ENCODE measurements around the gene NLRP7.
"Not testable (repeated sequence)": the region's sequence is repeated elsewhere in the genome, so short reads cannot be mapped to it uniquely, and the experiment has no call there.

Gene NLRP7

DNA sequence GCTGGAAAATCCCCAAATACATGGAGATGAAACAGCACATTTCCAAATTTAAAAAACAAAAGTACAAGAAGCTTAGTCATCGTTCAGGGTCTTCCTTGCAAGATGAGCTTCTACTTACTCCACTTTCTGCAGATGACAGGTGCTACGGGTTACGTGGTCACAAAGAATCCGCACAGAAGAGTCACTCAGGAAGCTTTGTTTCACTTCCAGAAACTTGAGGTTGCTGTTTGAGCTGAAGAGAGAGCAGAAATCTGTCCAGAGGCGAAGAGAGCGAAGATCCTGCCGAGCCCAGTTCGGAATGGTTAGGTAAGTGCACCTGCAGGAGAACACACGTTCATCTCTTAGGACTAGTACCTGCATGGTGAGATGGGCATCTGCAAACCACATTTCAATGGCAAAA lies 9.4 kb downstream of the NLRP7 start:
- TF ChIP-seq, protein P1, sequence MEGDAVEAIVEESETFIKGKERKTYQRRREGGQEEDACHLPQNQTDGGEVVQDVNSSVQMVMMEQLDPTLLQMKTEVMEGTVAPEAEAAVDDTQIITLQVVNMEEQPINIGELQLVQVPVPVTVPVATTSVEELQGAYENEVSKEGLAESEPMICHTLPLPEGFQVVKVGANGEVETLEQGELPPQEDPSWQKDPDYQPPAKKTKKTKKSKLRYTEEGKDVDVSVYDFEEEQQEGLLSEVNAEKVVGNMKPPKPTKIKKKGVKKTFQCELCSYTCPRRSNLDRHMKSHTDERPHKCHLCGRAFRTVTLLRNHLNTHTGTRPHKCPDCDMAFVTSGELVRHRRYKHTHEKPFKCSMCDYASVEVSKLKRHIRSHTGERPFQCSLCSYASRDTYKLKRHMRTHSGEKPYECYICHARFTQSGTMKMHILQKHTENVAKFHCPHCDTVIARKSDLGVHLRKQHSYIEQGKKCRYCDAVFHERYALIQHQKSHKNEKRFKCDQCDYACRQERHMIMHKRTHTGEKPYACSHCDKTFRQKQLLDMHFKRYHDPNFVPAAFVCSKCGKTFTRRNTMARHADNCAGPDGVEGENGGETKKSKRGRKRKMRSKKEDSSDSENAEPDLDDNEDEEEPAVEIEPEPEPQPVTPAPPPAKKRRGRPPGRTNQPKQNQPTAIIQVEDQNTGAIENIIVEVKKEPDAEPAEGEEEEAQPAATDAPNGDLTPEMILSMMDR (IDR thresholded peaks at IDR 0.05; ENCODE audit: low read depth, low read length): no peak
- in situ Hi-C loops (cut with HindIII; ENCODE audit: low sequenced_read_pairs): no loop called here
- no peak overlapping the region for H3K4me3 ChIP-seq (ENCODE audit: low read depth, low read length)
- no peak for DNase-seq (ENCODE audit: low read depth, low spot score)

DNA sequence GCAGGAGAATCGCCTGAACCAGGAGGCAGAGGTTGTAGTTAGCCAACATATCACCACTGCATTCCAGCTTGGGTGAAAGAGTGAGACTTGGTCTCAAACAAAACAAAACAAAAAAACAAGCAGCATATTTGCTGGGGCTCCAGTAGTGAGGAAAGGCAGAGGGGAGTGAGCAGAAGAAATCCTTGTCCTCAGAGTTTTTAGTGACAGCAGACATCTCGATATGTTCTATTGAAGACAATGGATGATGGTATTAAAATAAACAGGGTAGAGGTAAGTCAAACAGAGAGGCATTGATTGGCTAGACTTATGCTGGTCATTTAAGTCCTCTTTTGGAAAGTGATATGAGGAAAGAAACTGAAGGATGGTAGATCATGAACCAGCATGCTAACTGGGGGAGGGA lies 19.0 kb downstream of the NLRP7 start:
- H3K4me3 ChIP-seq (ENCODE audit: low read depth, low read length): no peak overlapping the region
- TF ChIP-seq, protein P1 (IDR thresholded peaks at IDR 0.05; ENCODE audit: low read depth, low read length): no peak
- DNase-seq (ENCODE audit: low read depth, low spot score): no peak
- in situ Hi-C loops (cut with HindIII; ENCODE audit: low sequenced_read_pairs): no loop called here

DNA sequence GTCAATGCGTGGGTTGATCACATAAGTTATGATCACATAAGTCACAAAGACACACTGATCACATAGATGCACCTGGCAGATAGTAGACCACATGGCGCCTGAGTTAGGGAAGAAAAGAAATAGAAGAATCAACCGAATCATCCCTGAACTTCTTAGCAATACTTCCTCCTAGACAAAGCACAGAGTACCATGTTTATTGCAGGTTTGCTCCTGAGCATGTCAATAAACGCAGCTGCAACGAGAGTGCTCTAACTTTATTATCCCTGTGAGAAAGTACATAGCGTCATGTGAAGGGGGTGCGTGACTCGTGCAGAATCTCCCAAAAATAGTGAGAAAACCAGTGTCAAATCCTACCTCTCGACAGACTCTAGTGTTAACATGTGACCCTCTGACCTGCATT lies 24.1 kb downstream of the NLRP7 start:
- no peak overlapping the region for H3K4me3 ChIP-seq (ENCODE audit: low read depth, low read length)
- in situ Hi-C loops (cut with HindIII; ENCODE audit: low sequenced_read_pairs): no loop called here
- TF ChIP-seq, protein P1 (IDR thresholded peaks at IDR 0.05; ENCODE audit: low read depth, low read length): no peak
- no peak for DNase-seq (ENCODE audit: low read depth, low spot score)

DNA sequence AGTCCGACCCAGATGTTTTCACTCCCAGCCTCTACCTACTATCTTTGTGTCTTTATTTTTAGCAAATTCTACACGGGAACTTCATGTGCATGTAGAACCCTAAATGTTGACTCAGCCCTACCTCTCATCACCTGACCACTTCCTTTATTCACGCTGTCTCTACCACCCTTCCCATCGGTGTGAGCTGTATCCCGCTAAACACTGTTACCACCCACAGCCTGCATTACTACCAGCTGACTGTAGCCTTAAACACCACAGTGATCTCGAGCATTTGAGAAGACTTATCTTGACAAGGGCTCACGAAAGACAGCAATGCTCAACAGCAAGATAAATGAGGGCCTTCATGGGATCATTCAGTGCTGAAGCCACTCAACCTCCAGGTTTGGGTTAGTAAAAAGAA lies 26.2 kb downstream of the NLRP7 start:
- DNase-seq (ENCODE audit: low read depth, low spot score): no peak
- TF ChIP-seq, protein P1 (IDR thresholded peaks at IDR 0.05; ENCODE audit: low read depth, low read length): no peak
- in situ Hi-C loops (cut with HindIII; ENCODE audit: low sequenced_read_pairs): no loop called here
- H3K4me3 ChIP-seq (ENCODE audit: low read depth, low read length): no peak overlapping the region

DNA sequence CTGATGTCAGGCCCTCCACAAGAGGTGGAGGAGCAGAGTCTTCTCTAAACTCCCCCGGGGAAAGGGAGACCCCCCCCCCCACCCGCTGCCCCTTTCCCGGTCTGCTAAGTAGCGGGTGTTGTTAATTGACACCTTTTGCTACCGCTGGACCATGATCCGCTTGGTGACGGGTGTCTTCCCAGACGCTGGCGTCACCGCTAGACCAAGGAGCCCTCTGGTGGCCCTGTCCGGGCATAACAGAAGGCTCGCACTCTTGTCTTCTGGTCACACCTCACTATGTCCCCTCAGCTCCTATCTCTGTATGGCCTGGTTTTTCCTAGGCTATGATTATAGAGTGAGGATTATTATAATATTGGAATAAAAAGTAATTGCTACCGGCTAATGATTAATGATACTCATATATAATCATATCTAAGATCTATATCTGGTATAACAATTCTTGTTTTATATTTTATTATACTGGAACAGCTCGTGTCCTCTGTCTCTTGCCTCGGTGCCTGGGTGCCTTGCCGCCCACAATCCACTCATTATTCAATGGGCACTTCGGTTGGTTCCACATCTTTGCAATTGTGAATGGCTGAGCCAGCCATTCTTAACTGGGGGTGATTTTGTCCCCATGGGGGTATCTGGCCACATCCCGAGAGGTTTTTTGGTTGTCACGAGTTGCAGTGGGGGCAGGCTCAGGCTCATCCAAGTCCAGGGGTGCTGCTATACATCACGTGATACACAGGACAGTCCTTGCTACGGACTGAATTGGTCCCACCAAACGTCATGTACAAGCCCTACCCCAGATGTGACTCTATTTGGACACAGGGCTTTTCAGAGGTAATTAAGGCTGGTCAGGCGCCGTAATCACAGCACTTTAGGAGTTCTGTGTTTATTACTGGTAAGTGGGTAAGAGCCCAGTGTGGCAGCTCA lies 27.4 kb downstream of the NLRP7 start:
- not testable (repeated sequence) for DNase-seq (ENCODE audit: low read depth, low spot score)

DNA sequence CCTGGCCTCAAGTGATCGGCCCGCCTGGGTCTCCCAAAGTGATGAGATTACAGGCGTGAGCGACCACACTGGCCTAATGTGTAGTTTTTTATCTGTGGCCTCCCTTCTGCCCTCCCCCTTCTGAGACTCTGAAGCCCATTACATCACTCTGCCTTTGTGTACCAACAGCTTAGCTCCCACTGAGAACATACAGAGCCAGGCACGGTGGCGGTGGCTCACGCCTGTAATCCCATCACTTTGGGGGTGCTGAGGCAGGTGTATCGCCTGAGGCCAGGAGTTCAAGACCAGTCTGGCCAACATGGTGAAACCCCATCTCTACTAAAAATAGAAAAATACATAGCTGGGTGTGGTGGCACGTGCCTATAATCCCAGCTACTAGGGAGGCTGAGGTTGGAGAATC lies 28.8 kb downstream of the NLRP7 start:
- DNase-seq (ENCODE audit: low read depth, low spot score): no peak
- in situ Hi-C loops (cut with HindIII; ENCODE audit: low sequenced_read_pairs): no loop called here
- TF ChIP-seq, protein P1 (IDR thresholded peaks at IDR 0.05; ENCODE audit: low read depth, low read length): no peak
- no peak overlapping the region for H3K4me3 ChIP-seq (ENCODE audit: low read depth, low read length)

More for the DNA sequence above, 27.4 kb downstream of the NLRP7 start:
- in situ Hi-C loops (cut with HindIII; ENCODE audit: low sequenced_read_pairs); H3K4me3 ChIP-seq (ENCODE audit: low read depth, low read length): not testable (repeated sequence)

DNA sequence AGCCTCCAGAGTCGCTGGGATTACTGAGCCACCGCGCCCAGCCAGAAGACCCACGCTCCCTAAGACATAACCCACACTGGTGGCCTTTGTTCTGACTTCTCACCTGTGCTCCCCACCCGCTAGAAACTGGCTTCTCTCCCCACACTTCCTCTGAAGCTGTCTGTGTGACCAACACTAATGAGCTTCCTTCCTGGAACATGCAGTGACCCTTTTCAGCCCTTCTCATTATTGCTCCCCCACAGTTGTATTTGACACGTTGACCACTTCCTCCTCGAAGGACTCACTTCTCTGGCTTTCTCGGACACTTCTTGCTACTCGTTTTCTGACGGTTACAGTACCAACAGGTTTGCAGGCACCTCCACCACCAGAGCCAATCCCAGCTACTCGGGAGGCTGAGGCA lies 30.5 kb downstream of the NLRP7 start:
- in situ Hi-C loops (cut with HindIII; ENCODE audit: low sequenced_read_pairs): no loop called here
- TF ChIP-seq, protein P1 (IDR thresholded peaks at IDR 0.05; ENCODE audit: low read depth, low read length): no peak
- no peak overlapping the region for H3K4me3 ChIP-seq (ENCODE audit: low read depth, low read length)
- no peak for DNase-seq (ENCODE audit: low read depth, low spot score)

DNA sequence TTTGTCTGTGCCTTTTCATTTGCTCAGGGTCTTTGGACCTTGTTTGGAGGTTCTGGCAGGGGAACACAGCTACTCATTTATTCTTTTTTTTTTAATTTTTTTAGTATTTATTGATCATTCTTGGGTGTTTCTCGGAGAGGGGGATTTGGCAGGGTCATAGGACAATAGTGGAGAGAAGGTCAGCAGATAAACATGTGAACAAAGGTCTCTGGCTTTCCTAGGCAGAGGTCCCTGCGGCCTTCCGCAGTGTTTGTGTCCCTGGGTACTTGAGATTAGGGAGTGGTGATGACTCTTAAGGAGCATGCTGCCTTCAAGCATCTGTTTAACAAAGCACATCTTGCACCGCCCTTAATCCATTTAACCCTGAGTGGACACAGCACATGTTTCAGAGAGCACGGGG lies 39.4 kb downstream of the NLRP7 start:
- H3K4me3 ChIP-seq (ENCODE audit: low read depth, low read length); DNase-seq (ENCODE audit: low read depth, low spot score); in situ Hi-C loops (cut with HindIII; ENCODE audit: low sequenced_read_pairs): not testable (repeated sequence)

Measured in astrocyte of the spinal cord (primary cell).